GM12892 (cell line): ENCODE data around the gene EMC10.

ENCODE experiments used
- POLR2A ChIP-seq: IDR thresholded peaks from 2 replicates; pipeline ENCODE4 v1.6.1; 2011; ENCODE audit warnings: low read depth, low read length, control low read depth
- POLR2AphosphoS5 ChIP-seq: IDR thresholded peaks from 2 replicates; pipeline ENCODE4 v1.6.1; 2011; ENCODE audit warnings: low read depth, low read length, control low read depth

DNA sequence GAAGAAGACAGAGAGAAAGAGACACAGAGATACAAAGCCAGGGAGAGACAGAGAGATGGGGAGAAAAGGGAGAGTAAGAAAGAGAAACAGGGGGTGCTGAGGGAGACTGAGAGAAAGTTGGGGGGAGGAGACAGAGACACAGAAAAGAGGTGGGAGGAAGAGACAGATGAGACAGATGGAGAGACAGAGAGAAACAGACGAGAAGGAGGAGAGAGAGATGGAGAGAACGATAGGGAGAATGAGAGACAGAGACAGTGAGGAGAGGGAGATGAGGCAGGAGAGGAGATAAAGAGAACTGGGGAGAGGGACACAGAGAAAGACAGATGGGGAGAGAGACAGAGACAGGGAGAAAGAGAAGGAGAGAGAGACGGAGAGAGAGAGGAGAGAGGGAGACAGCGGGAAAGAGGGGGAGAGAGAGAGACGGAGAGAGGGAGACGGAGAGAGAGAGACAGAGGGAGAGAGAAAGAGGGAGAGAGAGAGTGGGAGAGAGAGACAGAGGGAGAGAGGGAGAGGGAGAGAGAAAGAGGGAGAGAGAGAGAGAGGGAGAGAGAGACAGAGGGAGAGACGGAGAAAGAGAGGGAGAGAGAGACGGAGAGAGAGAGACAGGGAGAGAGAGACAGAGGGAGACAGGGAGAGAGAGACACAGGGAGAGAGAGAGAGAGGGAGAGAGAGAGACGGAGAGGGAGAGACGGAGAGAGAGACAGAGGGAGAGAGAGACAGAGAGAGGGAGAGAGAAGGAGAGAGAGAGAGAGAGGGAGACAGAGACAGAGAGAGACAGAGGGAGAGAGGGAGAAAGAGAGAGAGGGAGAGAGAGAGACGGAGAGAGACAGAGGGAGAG is 22.1 kb downstream of the EMC10 start:
- TF ChIP-seq POLR2A: no peak
- no peak for TF ChIP-seq POLR2AphosphoS5
